ENCODE data around the gene GASK1A.
"Not testable (repeated sequence)": the region's sequence is repeated elsewhere in the genome, so short reads cannot be mapped to it uniquely, and the experiment has no call there.

The GASK1A gene

GRCh38 chr3:43031485-43031884 lies 52.4 kb downstream of the GASK1A start:
- DNase-seq (ENCODE audit: low spot score) = no peak

DNA sequence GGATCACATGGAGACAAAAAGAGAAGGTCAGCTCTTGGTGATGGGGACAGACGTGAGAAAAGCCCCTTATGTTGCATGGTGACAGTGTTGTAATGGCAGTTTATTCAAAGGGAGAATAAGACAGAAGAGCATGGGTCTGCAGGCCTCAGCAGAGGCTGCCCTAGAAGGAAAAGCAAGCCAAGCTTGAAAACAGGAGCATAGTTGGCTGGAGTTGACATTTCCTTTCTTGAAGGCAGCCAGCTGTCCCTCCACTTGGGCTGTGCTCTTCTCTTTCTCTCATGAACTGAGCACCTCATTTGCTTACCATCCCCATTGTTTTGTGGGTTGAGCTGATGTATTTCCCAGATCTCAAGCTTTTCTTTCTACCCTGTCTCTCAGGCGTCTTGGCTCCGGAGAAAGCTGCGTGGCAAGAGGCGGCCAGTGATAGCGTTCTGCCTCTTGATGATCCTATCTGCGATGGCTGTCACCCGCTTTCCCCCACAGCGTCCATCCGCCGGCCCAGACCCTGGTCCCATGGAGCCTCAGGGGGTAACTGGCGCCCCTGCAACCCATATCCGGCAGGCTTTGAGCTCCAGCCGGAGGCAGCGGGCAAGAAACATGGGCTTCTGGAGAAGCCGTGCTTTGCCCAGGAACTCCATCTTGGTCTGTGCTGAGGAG lies 52.9 kb downstream of the GASK1A start:
- DNase-seq (ENCODE audit: low spot score) = no peak

GRCh38 chr3:43032646-43033628 lies 53.8 kb downstream of the GASK1A start:
- no peak for DNase-seq (ENCODE audit: low spot score)

- no peak for DNase-seq (ENCODE audit: low spot score)
Measured at GRCh38 chr3:43034200-43034599, 55.1 kb downstream of the GASK1A start.

DNA sequence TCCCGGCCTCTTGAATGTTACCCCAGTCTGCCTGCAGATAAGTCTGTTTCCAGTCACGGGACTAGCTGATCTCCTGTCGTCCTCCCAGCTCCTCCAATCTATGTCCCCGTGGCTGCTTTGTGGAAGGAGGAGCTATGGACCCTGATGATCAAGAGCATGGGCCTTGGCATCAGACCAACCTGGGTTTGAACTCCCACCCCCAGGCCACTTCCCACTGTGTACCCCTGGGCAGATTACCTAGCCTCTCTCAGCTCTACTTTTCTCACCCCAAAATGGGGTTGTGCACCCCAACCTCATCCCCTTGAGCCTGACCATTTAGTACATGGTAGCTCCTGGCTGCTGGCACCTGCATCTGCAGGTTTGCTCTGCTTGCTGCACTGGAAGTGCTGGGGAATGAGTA lies 55.8 kb downstream of the GASK1A start:
- DNase-seq (ENCODE audit: low spot score) = no peak

DNA sequence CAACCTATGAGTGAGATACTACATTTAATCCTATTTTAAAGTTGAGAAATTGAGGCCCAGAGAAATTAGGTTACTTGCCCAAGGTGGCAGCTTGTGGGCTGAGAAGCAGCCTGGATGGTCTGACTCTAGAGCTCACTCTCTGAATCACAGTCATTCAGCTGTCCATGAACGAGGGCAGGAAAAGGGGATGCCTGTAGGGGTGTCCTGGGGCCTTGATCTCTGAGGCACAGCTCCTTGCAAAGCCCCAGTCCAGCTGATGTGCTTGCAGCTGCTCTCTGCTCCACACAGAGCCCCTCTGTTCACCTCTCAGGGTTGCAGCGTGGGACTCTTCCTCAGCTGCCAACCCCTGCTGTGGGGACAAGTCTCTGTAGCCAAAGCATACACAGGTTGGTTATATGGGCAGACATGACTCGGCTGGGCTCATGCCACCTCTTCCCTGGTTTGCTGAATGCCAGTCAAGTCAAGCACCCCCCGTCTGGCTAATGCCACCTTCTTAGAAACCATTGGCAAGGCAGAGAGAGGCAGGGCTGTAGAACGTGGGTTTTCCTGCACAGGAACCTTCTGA lies 56.8 kb downstream of the GASK1A start:
- DNase-seq (ENCODE audit: low spot score) = no peak

- no peak for DNase-seq (ENCODE audit: low spot score)
Measured at GRCh38 chr3:43036621-43037423, 57.7 kb downstream of the GASK1A start.

GRCh38 chr3:43038010-43038409 lies 58.9 kb downstream of the GASK1A start:
- no peak for DNase-seq (ENCODE audit: low spot score)

DNA sequence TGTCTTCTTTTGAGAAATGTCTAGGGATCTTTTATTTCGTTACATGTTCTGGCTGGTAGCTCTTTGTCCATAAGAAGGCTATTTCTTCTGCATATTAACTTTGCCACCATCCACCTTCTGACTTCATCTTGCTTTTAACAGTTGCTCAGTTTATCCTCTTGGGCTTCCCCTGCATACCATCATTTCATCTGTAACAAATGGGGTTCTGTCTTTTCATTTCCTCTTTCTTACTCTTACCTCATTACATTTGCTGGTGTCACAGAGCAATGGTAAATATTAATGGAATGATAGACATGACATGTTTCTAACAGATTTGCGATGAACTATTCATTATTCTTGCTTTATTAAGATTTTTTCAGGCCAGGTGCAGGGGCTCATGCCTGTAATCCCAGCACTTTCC lies 62.4 kb downstream of the GASK1A start:
- no peak for DNase-seq (ENCODE audit: low spot score)

DNA sequence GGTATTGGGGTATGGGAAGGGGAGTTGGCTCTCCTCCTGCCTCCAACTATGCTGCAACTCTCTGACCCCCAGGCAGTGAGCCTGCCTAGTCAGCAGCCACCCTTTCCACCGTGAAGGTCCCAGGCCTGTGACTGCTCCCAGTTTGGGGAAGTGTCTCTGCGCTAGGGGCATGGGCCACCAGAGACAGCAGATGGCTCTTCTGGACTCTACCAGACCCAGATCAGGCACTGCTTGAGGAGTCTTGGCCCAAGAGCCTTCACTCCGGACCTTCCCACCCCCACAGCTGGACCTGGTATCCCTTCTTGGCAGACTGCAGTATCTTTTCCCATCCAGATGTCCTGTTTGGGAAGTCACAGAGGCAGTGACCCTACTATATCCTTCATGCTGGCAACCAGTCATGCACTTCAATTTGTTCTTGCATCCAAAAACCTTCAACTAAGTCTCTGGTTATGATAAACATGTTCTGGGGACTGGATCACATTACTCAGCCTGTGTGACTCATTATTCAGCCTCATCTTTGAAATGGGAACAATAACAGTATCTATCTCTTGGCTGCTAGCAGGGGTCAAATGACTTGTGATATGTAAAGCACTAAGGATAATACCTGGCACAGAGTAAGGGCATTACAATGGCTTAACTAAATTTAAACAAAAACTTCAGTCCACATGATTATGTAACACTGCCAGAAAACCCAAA lies 64.1 kb downstream of the GASK1A start:
- DNase-seq (ENCODE audit: low spot score) = no peak

GRCh38 chr3:43043793-43044192 lies 64.7 kb downstream of the GASK1A start:
- no peak for DNase-seq (ENCODE audit: low spot score)

DNA sequence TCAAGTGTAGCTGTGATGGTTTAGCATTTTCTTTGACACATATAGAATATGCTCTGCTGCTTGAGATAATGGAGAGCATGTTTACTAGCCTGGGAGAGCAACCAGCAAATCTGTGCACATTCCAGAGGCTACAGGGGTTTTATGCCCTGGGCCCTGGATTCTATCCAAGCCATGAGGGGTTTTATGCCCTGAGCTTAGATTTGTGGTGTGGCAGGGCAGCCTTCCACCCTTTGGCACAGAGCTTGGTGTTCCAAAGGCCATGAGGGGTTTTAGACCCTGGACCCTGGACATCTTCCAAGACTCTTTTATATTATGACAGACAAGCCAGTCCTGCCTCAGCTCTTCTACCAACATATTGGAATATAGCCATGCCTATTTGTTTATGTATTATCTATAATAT lies 66.0 kb downstream of the GASK1A start:
- DNase-seq (ENCODE audit: low spot score) = not testable (repeated sequence)

DNA sequence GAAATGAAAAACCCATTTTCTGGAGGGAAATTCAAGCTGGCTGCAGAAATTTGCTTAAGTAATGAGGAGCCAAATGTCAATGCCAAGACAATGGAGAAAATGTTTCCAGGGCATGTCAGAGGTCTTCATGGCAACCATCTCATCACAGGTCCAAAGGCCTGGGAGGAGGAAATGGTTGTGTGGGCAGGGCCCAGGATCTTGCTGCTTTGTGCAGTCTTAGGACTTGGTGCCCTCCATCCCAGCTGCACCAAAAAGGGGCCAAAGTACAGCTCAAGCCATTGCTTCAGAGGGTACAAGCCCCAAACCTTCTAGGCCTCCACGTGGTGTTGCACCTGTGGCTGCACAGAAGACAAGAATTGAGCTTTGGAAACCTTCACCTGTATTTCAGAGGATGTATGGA lies 67.5 kb downstream of the GASK1A start:
- no peak for DNase-seq (ENCODE audit: low spot score)

DNA sequence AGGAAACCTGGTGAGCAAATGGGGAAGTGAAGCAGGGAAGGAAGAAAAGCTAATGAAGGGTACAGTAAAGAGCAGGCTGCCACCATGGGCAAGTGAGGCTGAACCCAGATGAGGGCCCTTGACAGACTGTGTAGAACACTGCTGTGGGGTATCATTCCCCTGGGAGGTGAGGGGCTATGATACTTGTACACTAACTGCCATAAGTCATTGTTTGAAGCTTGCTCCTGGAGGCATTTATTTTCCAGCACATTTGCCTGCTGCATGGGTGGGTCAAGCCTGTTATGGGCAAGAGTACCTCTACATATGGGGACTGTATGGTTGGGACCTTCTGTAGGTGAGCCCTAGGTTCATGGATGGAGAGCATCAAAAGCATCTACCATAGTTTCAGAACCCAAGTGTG lies 69.4 kb downstream of the GASK1A start:
- DNase-seq (ENCODE audit: low spot score) = no peak

DNA sequence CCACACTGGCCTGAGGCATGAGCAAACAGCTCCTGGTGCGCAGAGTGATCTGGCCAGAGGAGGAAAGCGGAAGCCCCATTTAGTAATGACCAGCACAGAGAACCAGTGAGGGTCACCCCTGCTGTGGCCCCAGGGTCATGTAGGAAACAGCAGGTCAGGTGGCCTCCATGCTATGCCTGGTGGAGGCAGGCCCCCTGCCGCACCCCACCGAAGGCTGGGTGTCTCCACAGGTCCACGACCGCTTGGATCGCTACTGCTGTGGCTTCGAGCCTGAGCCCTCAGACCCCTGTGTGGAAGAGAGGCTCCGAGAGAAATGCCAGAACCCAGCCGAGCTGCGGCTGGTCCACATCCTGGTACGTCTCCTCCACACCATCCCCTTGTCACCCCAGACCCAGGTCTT lies 74.2 kb downstream of the GASK1A start:
- no peak for DNase-seq (ENCODE audit: low spot score)

GRCh38 chr3:43054754-43055153 lies 75.6 kb downstream of the GASK1A start:
- DNase-seq (ENCODE audit: low spot score) = no peak

GRCh38 chr3:43055393-43055792 lies 76.3 kb downstream of the GASK1A start:
- no peak for DNase-seq (ENCODE audit: low spot score)

- DNase-seq (ENCODE audit: low spot score) = no peak
Measured at GRCh38 chr3:43055806-43056770, 77.0 kb downstream of the GASK1A start.

DNA sequence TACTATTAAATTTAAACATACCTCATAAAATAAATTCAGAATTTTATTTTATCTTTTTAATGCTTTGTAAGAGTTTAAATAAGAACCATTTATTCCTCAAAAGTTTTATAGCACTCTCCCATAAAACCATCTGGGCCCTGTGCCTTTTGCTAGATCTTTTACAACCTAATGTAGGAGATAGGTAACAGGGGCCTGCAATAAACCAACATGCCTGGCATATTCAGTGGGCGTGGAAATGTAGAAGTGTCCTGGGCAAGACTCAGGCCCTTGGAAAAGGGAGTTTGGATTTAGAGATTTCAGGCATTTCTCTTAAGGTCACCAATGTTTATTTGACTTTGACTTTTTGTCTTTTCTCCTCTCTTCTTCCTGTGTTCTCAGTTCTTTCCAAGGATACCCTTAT lies 80.3 kb downstream of the GASK1A start:
- no peak for DNase-seq (ENCODE audit: low spot score)
